H9 (cell line): ENCODE measurements around the gene PTTG1IP. TPM values are rescaled to one million over a fixed set of nuclear protein-coding genes. Genes with fewer than 3 reads are reported as not detected.

Experiments used
- DNase-seq: peaks from one replicate; pipeline ENCODE4 v3.0.0-alpha.2; 2017
- H2AFZ ChIP-seq: one replicate; pipeline ENCODE4 v1.6.1; 2013; ENCODE audit warnings: mild to moderate bottlenecking, low read length, control low read depth, moderate library complexity
- H2AK5ac ChIP-seq: 2 replicates; pipeline ENCODE4 v1.6.1; 2013; ENCODE audit warnings: low read length, control low read depth, mixed read lengths; ENCODE audit not compliant: insufficient read length
- H2BK120ac ChIP-seq: one replicate; pipeline ENCODE4 v1.6.1; 2013; ENCODE audit warnings: low read depth, mild to moderate bottlenecking, low read length, control low read depth, inconsistent platforms; ENCODE audit not compliant: poor library complexity, severe bottlenecking
- H2BK12ac ChIP-seq: 2 replicates; pipeline ENCODE4 v1.6.1; 2013; ENCODE audit warnings: low read length, control low read depth, mixed read lengths, low read depth; ENCODE audit not compliant: insufficient read length
- H2BK15ac ChIP-seq: 2 replicates; pipeline ENCODE4 v1.6.1; 2013; ENCODE audit warnings: low read depth, low read length, control low read depth
- H2BK20ac ChIP-seq: one replicate; pipeline ENCODE4 v1.6.1; 2013; ENCODE audit warnings: low read depth, mild to moderate bottlenecking, low read length, control low read depth, inconsistent platforms; ENCODE audit not compliant: poor library complexity, severe bottlenecking
- H2BK5ac ChIP-seq: 2 replicates; pipeline ENCODE4 v1.6.1; 2013; ENCODE audit warnings: low read length, control low read depth, mixed read lengths; ENCODE audit not compliant: insufficient read length
- H3K14ac ChIP-seq: 2 replicates; pipeline ENCODE4 v1.6.1; 2013; ENCODE audit warnings: low read length, control low read depth; ENCODE audit not compliant: insufficient read depth
- H3K18ac ChIP-seq: 2 replicates; pipeline ENCODE4 v1.6.1; 2013; ENCODE audit warnings: low read depth, mild to moderate bottlenecking, mixed read lengths, low read length, control low read depth; ENCODE audit not compliant: insufficient read length
- H3K23ac ChIP-seq: 2 replicates; pipeline ENCODE4 v1.6.1; 2013; ENCODE audit warnings: low read length, control low read depth, mixed read lengths, low read depth; ENCODE audit not compliant: insufficient read length
- H3K23me2 ChIP-seq: 2 replicates; pipeline ENCODE4 v1.6.1; 2013; ENCODE audit warnings: low read depth, mild to moderate bottlenecking, mixed read lengths, low read length, control low read depth; ENCODE audit not compliant: insufficient read length, poor library complexity, severe bottlenecking
- H3K27ac ChIP-seq: 2 replicates; pipeline ENCODE4 v1.5.1; 2013; ENCODE audit warnings: low read length, control low read depth, mixed read lengths, low read depth; ENCODE audit not compliant: insufficient read length
- H3K27me3 ChIP-seq: 2 replicates; pipeline ENCODE4 v1.6.1; 2013; ENCODE audit warnings: low read length, control low read depth, inconsistent platforms; ENCODE audit not compliant: insufficient read depth
- H3K4ac ChIP-seq: 2 replicates; pipeline ENCODE4 v1.6.1; 2013; ENCODE audit warnings: low read depth, mild to moderate bottlenecking, control low read depth, inconsistent platforms, low read length, moderate library complexity
- H3K4me1 ChIP-seq: 2 replicates; pipeline ENCODE4 v1.6.1; 2013; ENCODE audit warnings: low read length, control low read depth, inconsistent platforms; ENCODE audit not compliant: insufficient read depth
- H3K4me2 ChIP-seq: 2 replicates; pipeline ENCODE4 v1.6.1; 2013; ENCODE audit warnings: low read length, control low read depth, mixed read lengths; ENCODE audit not compliant: insufficient read length, insufficient read depth
- H3K56ac ChIP-seq: 2 replicates; pipeline ENCODE4 v1.6.1; 2013; ENCODE audit warnings: low read depth, mild to moderate bottlenecking, mixed read lengths, low read length, control low read depth; ENCODE audit not compliant: insufficient read length
- H3K79me1 ChIP-seq: 2 replicates; pipeline ENCODE4 v1.6.1; 2013; ENCODE audit warnings: low read depth, mild to moderate bottlenecking, moderate library complexity, low read length, control low read depth, inconsistent platforms; ENCODE audit not compliant: insufficient read depth, poor library complexity, severe bottlenecking
- H3K79me2 ChIP-seq: 2 replicates; pipeline ENCODE4 v1.6.1; 2013; ENCODE audit warnings: low read length, control low read depth, inconsistent platforms; ENCODE audit not compliant: insufficient read depth
- H3K9ac ChIP-seq: 2 replicates; pipeline ENCODE4 v1.6.1; 2013; ENCODE audit warnings: low read length, control low read depth, mixed read lengths; ENCODE audit not compliant: insufficient read length; ENCODE audit errors: extremely low read depth
- H3K9me3 ChIP-seq: one replicate; pipeline ENCODE4 v1.6.1; 2013; ENCODE audit warnings: low read depth, low read length, inconsistent platforms; ENCODE audit not compliant: control insufficient read depth
- H3T11ph ChIP-seq: one replicate; pipeline ENCODE4 v1.6.1; 2013; ENCODE audit warnings: mild to moderate bottlenecking, low read length, control low read depth, inconsistent platforms
- H4K20me1 ChIP-seq: one replicate; pipeline ENCODE4 v1.6.1; 2013; ENCODE audit not compliant: control insufficient read depth, insufficient read length, insufficient read depth
- H4K5ac ChIP-seq: 2 replicates; pipeline ENCODE4 v1.6.1; 2013; ENCODE audit warnings: low read depth, mild to moderate bottlenecking, mixed read lengths, low read length, control low read depth; ENCODE audit not compliant: insufficient read length
- H4K8ac ChIP-seq: replicated peaks from 2 replicates; pipeline ENCODE4 v1.6.1; 2013; ENCODE audit warnings: low read length, control low read depth, mixed read lengths, low read depth; ENCODE audit not compliant: insufficient read length
- H4K91ac ChIP-seq: 2 replicates; pipeline ENCODE4 v1.6.1; 2013; ENCODE audit warnings: low read depth, mild to moderate bottlenecking, moderate library complexity, mixed read lengths, low read length, control low read depth; ENCODE audit not compliant: insufficient read length
- H3K27ac Mint-ChIP-seq, 3 experiments: 2 replicates in 2 of 3; 3 replicates in 1 of 3; pipeline ENCODE4 v1.8.0; 2020 to 2021; ENCODE audit warnings: mixed read lengths in 3 of 3, mild to moderate bottlenecking in 1 of 3, moderate library complexity in 1 of 3
- H3K27me3 Mint-ChIP-seq: 2 replicates; pipeline ENCODE4 v1.8.0; 2021; ENCODE audit warnings: low read depth, mild to moderate bottlenecking, moderate library complexity, mixed read lengths
- H3K36me3 Mint-ChIP-seq, 3 experiments: 2 replicates in 2 of 3; 3 replicates in 1 of 3; pipeline ENCODE4 v1.8.0; 2020 to 2021; ENCODE audit warnings: low read depth in 3 of 3, mixed read lengths in 3 of 3; ENCODE audit not compliant: insufficient read depth in 1 of 3
- H3K4me1 Mint-ChIP-seq, 2 experiments: 2 replicates each; pipeline ENCODE4 v1.8.0; 2020; ENCODE audit warnings: mixed read lengths in 2 of 2
- H3K4me3 Mint-ChIP-seq, 2 experiments: 2 replicates in 1 of 2; 3 replicates in 1 of 2; pipeline ENCODE4 v1.8.0; 2020 to 2021; ENCODE audit warnings: mild to moderate bottlenecking in 2 of 2, mixed read lengths in 2 of 2, moderate library complexity in 1 of 2
- H3K9me3 Mint-ChIP-seq, 2 experiments: 2 replicates in 1 of 2; 3 replicates in 1 of 2; pipeline ENCODE4 v1.8.0; 2020; ENCODE audit warnings: mild to moderate bottlenecking in 2 of 2, mixed read lengths in 2 of 2, moderate library complexity in 1 of 2
- WGBS: extraction: QIAGEN DNeasy Blood & Tissue Kit; methylation state at CpG from one replicate; pipeline ENCODE4 v1.1.7; 2013; ENCODE audit warnings: missing lambda C conversion rate, low lambda C conversion rate, mixed read lengths; ENCODE audit not compliant: insufficient read length; ENCODE audit errors: extremely low coverage; 5-methylcytosine and 5-hydroxymethylcytosine counted together
- total RNA-seq: library from RNA; stranded (reverse); gene quantifications from 2 replicates; pipeline ENCODE4 v1.2.1, GENCODE V29; 2021
- TF ChIP-seq, protein P1 (sequence below): fragments of 200-600 bp; sonication (generic); conservative IDR thresholded peaks from 3 replicates; pipeline ENCODE4 v1.8.0; 2021; ENCODE audit warnings: antibody characterized with exemption, mild to moderate bottlenecking

The PTTG1IP gene
- total RNA-seq, 1 experiment from 2014 or later = 107 TPM

DNA sequence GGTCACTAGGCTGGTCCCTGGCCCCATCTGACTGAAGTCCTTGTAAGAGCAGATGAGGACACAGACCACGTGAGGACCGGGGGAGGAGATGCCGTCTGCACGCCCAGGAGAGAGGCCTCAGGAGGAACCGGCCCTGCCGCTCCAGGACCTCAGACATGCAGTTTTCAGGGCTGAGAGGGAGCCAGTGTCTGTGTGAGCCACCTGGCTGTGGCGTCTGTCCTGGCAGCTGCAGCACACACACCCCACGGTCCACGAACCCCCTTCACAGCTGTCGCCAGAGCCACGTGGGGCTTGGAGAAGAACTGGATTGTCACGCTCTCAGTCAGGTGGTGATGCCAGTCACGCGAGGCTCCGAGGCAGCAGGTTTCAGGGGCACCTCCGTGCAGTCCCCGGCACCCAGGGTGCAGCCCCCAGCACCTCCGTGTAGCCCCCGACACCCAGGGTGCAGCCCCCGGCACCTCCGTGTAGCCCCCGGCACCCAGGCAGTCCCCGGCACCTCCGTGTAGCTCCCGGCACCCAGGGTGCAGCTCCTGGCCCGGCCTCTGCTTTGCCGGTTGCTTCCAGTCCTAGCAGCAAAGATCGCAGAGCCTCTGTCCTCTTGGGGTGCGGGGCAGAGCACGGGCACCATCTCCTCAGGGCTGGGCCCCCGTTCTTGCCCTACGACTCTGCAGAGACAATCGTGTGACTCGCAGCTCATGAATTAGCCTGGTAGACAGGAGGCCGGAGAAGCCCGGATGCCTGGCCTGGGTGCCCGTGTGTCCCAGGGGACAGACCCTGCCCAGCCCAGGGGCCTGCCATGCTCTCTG is 36.6 kb downstream of the PTTG1IP start:
- no peak overlapping the region for H3K23ac ChIP-seq

More for the DNA sequence above, 36.6 kb downstream of the PTTG1IP start:
- H3K14ac ChIP-seq = no peak overlapping the region; the same call in 1 of the 2 replicates
- H4K5ac ChIP-seq = no peak overlapping the region
- no peak overlapping the region for H3T11ph ChIP-seq
- TF ChIP-seq, protein P1, sequence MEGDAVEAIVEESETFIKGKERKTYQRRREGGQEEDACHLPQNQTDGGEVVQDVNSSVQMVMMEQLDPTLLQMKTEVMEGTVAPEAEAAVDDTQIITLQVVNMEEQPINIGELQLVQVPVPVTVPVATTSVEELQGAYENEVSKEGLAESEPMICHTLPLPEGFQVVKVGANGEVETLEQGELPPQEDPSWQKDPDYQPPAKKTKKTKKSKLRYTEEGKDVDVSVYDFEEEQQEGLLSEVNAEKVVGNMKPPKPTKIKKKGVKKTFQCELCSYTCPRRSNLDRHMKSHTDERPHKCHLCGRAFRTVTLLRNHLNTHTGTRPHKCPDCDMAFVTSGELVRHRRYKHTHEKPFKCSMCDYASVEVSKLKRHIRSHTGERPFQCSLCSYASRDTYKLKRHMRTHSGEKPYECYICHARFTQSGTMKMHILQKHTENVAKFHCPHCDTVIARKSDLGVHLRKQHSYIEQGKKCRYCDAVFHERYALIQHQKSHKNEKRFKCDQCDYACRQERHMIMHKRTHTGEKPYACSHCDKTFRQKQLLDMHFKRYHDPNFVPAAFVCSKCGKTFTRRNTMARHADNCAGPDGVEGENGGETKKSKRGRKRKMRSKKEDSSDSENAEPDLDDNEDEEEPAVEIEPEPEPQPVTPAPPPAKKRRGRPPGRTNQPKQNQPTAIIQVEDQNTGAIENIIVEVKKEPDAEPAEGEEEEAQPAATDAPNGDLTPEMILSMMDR = no peak
- H2BK5ac ChIP-seq = no peak overlapping the region
- H2BK12ac ChIP-seq = no peak overlapping the region
- no peak for DNase-seq
- no peak overlapping the region for H3K9ac ChIP-seq
- H2BK120ac ChIP-seq = no peak overlapping the region
- H2BK20ac ChIP-seq = no peak overlapping the region
- no peak overlapping the region for H4K8ac ChIP-seq
- no CpG with 5 or more reads among the region's 37 CpGs for WGBS
- H2AFZ ChIP-seq = no peak overlapping the region
- H3K56ac ChIP-seq = no peak overlapping the region
- no peaks in the 10 kb centered on the region for H4K20me1 ChIP-seq
- no peaks in the 10 kb centered on the region for H3K79me1 ChIP-seq
- H4K91ac ChIP-seq = no peak overlapping the region
- H2BK15ac ChIP-seq = no peak overlapping the region
- no peak overlapping the region for H3K18ac ChIP-seq
- Mint-ChIP-seq H3K4me3 (no peak overlapping the region), H3K27me3 (0 out of 2 replicates have a peak, but pooled peaks cover under 1% of the 10 kb centered on the region), H3K4me1 (peaks cover 3 to 9% of the 10 kb centered on the region in 2 experiments; a peak in 2 of 4 replicates), H3K27ac (no peak overlapping the region; a peak in 1 of 7 replicates), H3K9me3 (no peaks in the 10 kb centered on the region), H3K36me3 (no peaks in the 10 kb centered on the region)
- H3K4me1 ChIP-seq = no peaks in the 10 kb centered on the region
- H2AK5ac ChIP-seq = no peak overlapping the region
- H3K9me3 ChIP-seq = no peaks in the 10 kb centered on the region
- no peaks in the 10 kb centered on the region for H3K27me3 ChIP-seq
- no peak overlapping the region for H3K4me2 ChIP-seq
- no peak overlapping the region for H3K4ac ChIP-seq
- no peak overlapping the region for H3K27ac ChIP-seq
- no peaks in the 10 kb centered on the region for H3K79me2 ChIP-seq
- no peaks in the 10 kb centered on the region for H3K23me2 ChIP-seq
